GM23338 (cell line): ENCODE measurements around the gene TSPAN3. TPM values are rescaled to one million over a fixed set of nuclear protein-coding genes. Genes with fewer than 3 reads are reported as not detected.

Experiments used
- ATAC-seq: fragments of 200-7000 bp; cut with Tn5 transposase; 3 replicates; pipeline ENCODE4 v1.9.1; 2020
- DNase-seq: peaks from one replicate; pipeline ENCODE4 v3.0.0-alpha.2; 2015; ENCODE audit warnings: low spot score
- H2AFZ ChIP-seq: fragments of 200-600 bp; sonication (generic); 2 replicates; pipeline ENCODE4 v1.8.0; 2016; ENCODE audit warnings: antibody characterized with exemption, mild to moderate bottlenecking, moderate library complexity
- H3F3A ChIP-seq: fragments of 200-600 bp; sonication (generic); replicated peaks from 2 replicates; pipeline ENCODE4 v1.8.0; 2017; ENCODE audit warnings: antibody characterized with exemption, mixed run types, low read depth
- H3K27ac ChIP-seq: fragments of 200-600 bp; sonication (generic); 2 replicates; pipeline ENCODE4 v1.6.1; 2016; ENCODE audit warnings: low read depth
- H3K27me3 ChIP-seq: fragments of 200-600 bp; sonication (generic); 2 replicates; pipeline ENCODE4 v1.8.0; 2016; ENCODE audit warnings: mild to moderate bottlenecking, mixed run types, moderate library complexity; ENCODE audit not compliant: insufficient read depth
- H3K36me3 ChIP-seq: fragments of 200-600 bp; sonication (generic); 2 replicates; pipeline ENCODE4 v1.8.0; 2016; ENCODE audit warnings: mild to moderate bottlenecking; ENCODE audit not compliant: insufficient read depth
- H3K4me1 ChIP-seq: fragments of 200-600 bp; sonication (generic); 2 replicates; pipeline ENCODE4 v1.8.0; 2016; ENCODE audit warnings: mild to moderate bottlenecking, moderate library complexity; ENCODE audit not compliant: insufficient read depth
- H3K4me2 ChIP-seq: fragments of 200-600 bp; sonication (generic); 2 replicates; pipeline ENCODE4 v1.7.1; 2017; ENCODE audit warnings: mixed run types
- H3K4me3 ChIP-seq: fragments of 200-600 bp; sonication (generic); 2 replicates; pipeline ENCODE4 v1.6.1; 2016; ENCODE audit warnings: mixed run types
- H3K79me2 ChIP-seq: fragments of 200-600 bp; sonication (generic); replicated peaks from 2 replicates; pipeline ENCODE4 v1.8.0; 2017; ENCODE audit warnings: mild to moderate bottlenecking; ENCODE audit not compliant: insufficient read depth
- H3K9me2 ChIP-seq: fragments of 200-600 bp; sonication (generic); 2 replicates; pipeline ENCODE4 v1.8.0; 2017; ENCODE audit not compliant: insufficient read depth
- H4K20me1 ChIP-seq: fragments of 200-600 bp; sonication (generic); replicated peaks from 2 replicates; pipeline ENCODE4 v1.8.0; 2017; ENCODE audit warnings: mild to moderate bottlenecking; ENCODE audit not compliant: insufficient read depth
- H3K27ac Mint-ChIP-seq: 2 replicates; pipeline ENCODE4 v1.8.0; 2020; ENCODE audit warnings: inconsistent platforms, mild to moderate bottlenecking, moderate library complexity, mixed read lengths
- H3K27me3 Mint-ChIP-seq: 3 replicates; pipeline ENCODE4 v1.8.0; 2022; ENCODE audit warnings: low read depth, mild to moderate bottlenecking, moderate library complexity, mixed read lengths, inconsistent platforms; ENCODE audit not compliant: insufficient read depth, poor library complexity
- H3K36me3 Mint-ChIP-seq: 3 replicates; pipeline ENCODE4 v1.8.0; 2021; ENCODE audit warnings: low read depth, mild to moderate bottlenecking, inconsistent platforms, moderate library complexity, mixed read lengths
- H3K4me1 Mint-ChIP-seq: 3 replicates; pipeline ENCODE4 v1.8.0; 2020; ENCODE audit warnings: mild to moderate bottlenecking, inconsistent platforms, mixed read lengths
- H3K4me3 Mint-ChIP-seq: 3 replicates; pipeline ENCODE4 v1.8.0; 2021; ENCODE audit warnings: moderate library complexity, mild to moderate bottlenecking, inconsistent platforms, mixed read lengths
- H3K9me3 Mint-ChIP-seq: 3 replicates; pipeline ENCODE4 v1.8.0; 2020; ENCODE audit warnings: moderate library complexity, mild to moderate bottlenecking, inconsistent platforms, mixed read lengths
- CREB1 ChIP-seq: fragments of 250-450 bp; sonication (Bioruptor Pico); IDR thresholded peaks from 2 replicates; pipeline ENCODE4 v1.5.0; 2020; ENCODE audit warnings: low read depth, mild to moderate bottlenecking, moderate library complexity
- CTCF ChIP-seq, 2 experiments: fragments of 200-600 bp in 1 of 2; sonication (generic) in 1 of 2; conservative IDR thresholded peaks; 2 replicates each; pipeline versions ENCODE4 v1.5.1 to v1.6.1; 2016 to 2017; ENCODE audit warnings: antibody characterized with exemption in 2 of 2, low read depth in 2 of 2, mild to moderate bottlenecking in 2 of 2, moderate library complexity in 1 of 2
- ETS1 ChIP-seq: IDR thresholded peaks from 2 replicates; pipeline ENCODE4 v1.6.1; 2016; ENCODE audit warnings: antibody characterized with exemption
- EZH2 ChIP-seq: fragments of 200-600 bp; sonication (generic); IDR thresholded peaks from one replicate; pipeline ENCODE4 v1.8.0; 2017; ENCODE audit warnings: antibody characterized with exemption, mild to moderate bottlenecking, low read depth; ENCODE audit not compliant: unreplicated experiment
- EZH2phosphoT487 ChIP-seq: fragments of 200-600 bp; sonication (generic); IDR thresholded peaks from one replicate; pipeline ENCODE4 v1.8.1; 2018; ENCODE audit warnings: antibody characterized with exemption; ENCODE audit not compliant: unreplicated experiment
- JUNB ChIP-seq: IDR thresholded peaks from one replicate; pipeline ENCODE4 v1.6.1; 2016; ENCODE audit warnings: antibody characterized with exemption; ENCODE audit not compliant: unreplicated experiment
- NANOG ChIP-seq: IDR thresholded peaks from 2 replicates; pipeline ENCODE4 v1.6.1; 2016; ENCODE audit warnings: antibody characterized with exemption, borderline replicate concordance
- POLR2AphosphoS5 ChIP-seq: IDR thresholded peaks from 2 replicates; pipeline ENCODE4 v1.6.1; 2016; ENCODE audit warnings: antibody characterized with exemption, low read depth
- REST ChIP-seq: IDR thresholded peaks from one replicate; pipeline ENCODE4 v1.6.1; 2018; ENCODE audit warnings: antibody characterized with exemption; ENCODE audit not compliant: unreplicated experiment
- STAT1 ChIP-seq: IDR thresholded peaks from one replicate; pipeline ENCODE4 v1.6.1; 2016; ENCODE audit warnings: antibody characterized with exemption; ENCODE audit not compliant: unreplicated experiment
- ZNF114 ChIP-seq: fragments of 250-450 bp; sonication (Bioruptor Pico); IDR thresholded peaks from 2 replicates; pipeline ENCODE4 v1.5.0; 2020; ENCODE audit warnings: mild to moderate bottlenecking, moderate library complexity
- ZNF331 ChIP-seq: fragments of 250-450 bp; sonication (Bioruptor Pico); IDR thresholded peaks from 2 replicates; pipeline ENCODE4 v1.5.0; 2020; ENCODE audit warnings: low read depth, mild to moderate bottlenecking, moderate library complexity
- ZNF462 ChIP-seq: fragments of 250-450 bp; sonication (Bioruptor Pico); IDR thresholded peaks from 2 replicates; pipeline ENCODE4 v1.5.0; 2020; ENCODE audit warnings: mild to moderate bottlenecking, moderate library complexity
- polyA plus RNA-seq: library from polyadenylated mRNA; unstranded; fragments of >200 nt; fragmentation: Nextera tagmentation; extraction: Ambion mirVana; gene quantifications from 2 replicates; pipeline ENCODE4 v1.2.1, GENCODE V29; 2016
- total RNA-seq: library from RNA; depleted of rRNA; stranded (reverse); fragments of >200 nt; shearing (Covaris generic); gene quantifications from 2 replicates; pipeline ENCODE4 v1.2.3, GENCODE V29; 2014

TSPAN3 gene
- total and polyA plus RNA-seq, 2 experiments from 2014 or later, result 72.5 to 159 TPM

- no peaks in the 10 kb centered on the region for H3K79me2 ChIP-seq
- no peak overlapping the region for H3K27ac ChIP-seq
- H3F3A ChIP-seq, result no peaks in the 10 kb centered on the region
- Mint-ChIP-seq H3K4me3 (no peak overlapping the region), H3K9me3 (no peaks in the 10 kb centered on the region), H3K4me1 (no peaks in the 10 kb centered on the region), H3K36me3 (no peaks in the 10 kb centered on the region), H3K27ac (no peak overlapping the region), H3K27me3 (peaks cover 6% of the 10 kb centered on the region)
- H4K20me1 ChIP-seq, result no peaks in the 10 kb centered on the region
- no peak overlapping the region for H2AFZ ChIP-seq
- no peak overlapping the region for H3K4me2 ChIP-seq
- ATAC-seq, result no peak
- DNase-seq, result no peak
- H3K27me3 ChIP-seq, result no peaks in the 10 kb centered on the region
- no peaks in the 10 kb centered on the region for H3K9me2 ChIP-seq
- no peak overlapping the region for H3K4me3 ChIP-seq
- no peaks in the 10 kb centered on the region for H3K36me3 ChIP-seq
- no peak for TF ChIP-seq NANOG
- TF ChIP-seq REST, result no peak
- TF ChIP-seq EZH2phosphoT487, result no peak
- TF ChIP-seq ZNF462 (CRISPR knock-in tag), result no peak
- TF ChIP-seq JUNB, result no peak
- no peak for TF ChIP-seq ETS1
- no peak for TF ChIP-seq EZH2
- TF ChIP-seq ZNF331 (CRISPR knock-in tag), result no peak
- TF ChIP-seq CREB1 (CRISPR knock-in tag), result no peak
- no peak for TF ChIP-seq POLR2AphosphoS5
- no peak for TF ChIP-seq CTCF (conservative IDR thresholded peaks at IDR 0.05; ENCODE audit: low read depth in 2 of 2)
- TF ChIP-seq STAT1, result no peak
- TF ChIP-seq ZNF114 (CRISPR knock-in tag), result no peak
- no peaks in the 10 kb centered on the region for H3K4me1 ChIP-seq
Observed at GRCh38 chr15:77002954-77003912, 67.7 kb downstream of the TSPAN3 start.
